ENCODE measurements around the gene FNBP1.

Gene FNBP1

DNA sequence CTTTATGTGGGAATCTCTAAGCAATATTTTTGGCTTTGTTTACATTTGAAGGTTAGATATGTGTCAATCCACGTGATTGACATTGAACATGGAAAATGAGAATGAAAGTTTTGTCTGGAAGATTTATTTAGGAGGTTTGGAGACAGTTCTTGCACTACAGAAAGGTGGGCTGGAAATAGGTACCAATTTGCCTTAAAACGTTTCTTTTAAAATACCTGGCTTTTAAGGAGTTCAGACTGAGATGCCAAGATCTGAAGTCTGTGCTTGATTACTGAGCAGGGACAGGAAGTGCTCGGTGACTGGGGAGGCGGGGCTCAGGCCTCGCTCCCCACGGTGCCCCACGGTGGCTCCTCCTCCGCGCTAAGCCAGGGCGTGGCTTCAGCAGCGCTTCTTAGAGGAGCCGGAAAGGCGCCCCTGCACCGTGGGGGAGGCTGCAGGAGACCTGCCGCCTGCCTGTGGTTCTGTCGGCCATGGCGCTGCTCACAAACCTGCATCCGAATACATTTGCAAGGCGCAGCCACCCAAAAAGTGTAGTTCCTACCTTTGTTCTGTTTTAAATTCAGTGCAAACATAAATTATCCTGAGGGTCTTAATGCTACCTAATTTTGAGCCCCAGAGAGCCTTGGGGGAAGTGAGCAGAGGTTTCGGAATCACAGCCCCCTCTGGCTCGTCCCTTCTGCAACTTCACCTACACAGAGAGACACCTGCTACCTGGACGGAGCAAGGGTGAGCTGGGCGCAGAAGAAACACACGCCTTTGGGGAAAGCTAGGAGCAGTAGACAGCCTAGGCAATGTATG lies 158.6 kb downstream of the FNBP1 start (continued):
- TF ChIP-seq ZBTB8A (tag by site-specific recombination; IDR thresholded peaks at IDR 0.05) = peak; percentile 24
- TF ChIP-seq, protein P1, sequence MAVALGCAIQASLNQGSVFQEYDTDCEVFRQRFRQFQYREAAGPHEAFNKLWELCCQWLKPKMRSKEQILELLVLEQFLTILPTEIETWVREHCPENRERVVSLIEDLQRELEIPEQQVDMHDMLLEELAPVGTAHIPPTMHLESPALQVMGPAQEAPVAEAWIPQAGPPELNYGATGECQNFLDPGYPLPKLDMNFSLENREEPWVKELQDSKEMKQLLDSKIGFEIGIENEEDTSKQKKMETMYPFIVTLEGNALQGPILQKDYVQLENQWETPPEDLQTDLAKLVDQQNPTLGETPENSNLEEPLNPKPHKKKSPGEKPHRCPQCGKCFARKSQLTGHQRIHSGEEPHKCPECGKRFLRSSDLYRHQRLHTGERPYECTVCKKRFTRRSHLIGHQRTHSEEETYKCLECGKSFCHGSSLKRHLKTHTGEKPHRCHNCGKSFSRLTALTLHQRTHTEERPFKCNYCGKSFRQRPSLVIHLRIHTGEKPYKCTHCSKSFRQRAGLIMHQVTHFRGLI (tag by site-specific recombination; IDR thresholded peaks at IDR 0.05) = no peak
- TF ChIP-seq ZNF544 (tag by site-specific recombination; IDR thresholded peaks at IDR 0.05) = no peak
- TF ChIP-seq, protein P2, sequence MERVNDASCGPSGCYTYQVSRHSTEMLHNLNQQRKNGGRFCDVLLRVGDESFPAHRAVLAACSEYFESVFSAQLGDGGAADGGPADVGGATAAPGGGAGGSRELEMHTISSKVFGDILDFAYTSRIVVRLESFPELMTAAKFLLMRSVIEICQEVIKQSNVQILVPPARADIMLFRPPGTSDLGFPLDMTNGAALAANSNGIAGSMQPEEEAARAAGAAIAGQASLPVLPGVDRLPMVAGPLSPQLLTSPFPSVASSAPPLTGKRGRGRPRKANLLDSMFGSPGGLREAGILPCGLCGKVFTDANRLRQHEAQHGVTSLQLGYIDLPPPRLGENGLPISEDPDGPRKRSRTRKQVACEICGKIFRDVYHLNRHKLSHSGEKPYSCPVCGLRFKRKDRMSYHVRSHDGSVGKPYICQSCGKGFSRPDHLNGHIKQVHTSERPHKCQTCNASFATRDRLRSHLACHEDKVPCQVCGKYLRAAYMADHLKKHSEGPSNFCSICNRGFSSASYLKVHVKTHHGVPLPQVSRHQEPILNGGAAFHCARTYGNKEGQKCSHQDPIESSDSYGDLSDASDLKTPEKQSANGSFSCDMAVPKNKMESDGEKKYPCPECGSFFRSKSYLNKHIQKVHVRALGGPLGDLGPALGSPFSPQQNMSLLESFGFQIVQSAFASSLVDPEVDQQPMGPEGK (tag by site-specific recombination; IDR thresholded peaks at IDR 0.05) = peak; percentile 87
- no peak for TF ChIP-seq ZNF416 (tag by site-specific recombination; IDR thresholded peaks at IDR 0.05)
- TF ChIP-seq GFI1B (tag by site-specific recombination; IDR thresholded peaks at IDR 0.05) = no peak
- TF ChIP-seq ZIC2 (tag by site-specific recombination; IDR thresholded peaks at IDR 0.05) = peak; percentile 71
- TF ChIP-seq, protein P3, sequence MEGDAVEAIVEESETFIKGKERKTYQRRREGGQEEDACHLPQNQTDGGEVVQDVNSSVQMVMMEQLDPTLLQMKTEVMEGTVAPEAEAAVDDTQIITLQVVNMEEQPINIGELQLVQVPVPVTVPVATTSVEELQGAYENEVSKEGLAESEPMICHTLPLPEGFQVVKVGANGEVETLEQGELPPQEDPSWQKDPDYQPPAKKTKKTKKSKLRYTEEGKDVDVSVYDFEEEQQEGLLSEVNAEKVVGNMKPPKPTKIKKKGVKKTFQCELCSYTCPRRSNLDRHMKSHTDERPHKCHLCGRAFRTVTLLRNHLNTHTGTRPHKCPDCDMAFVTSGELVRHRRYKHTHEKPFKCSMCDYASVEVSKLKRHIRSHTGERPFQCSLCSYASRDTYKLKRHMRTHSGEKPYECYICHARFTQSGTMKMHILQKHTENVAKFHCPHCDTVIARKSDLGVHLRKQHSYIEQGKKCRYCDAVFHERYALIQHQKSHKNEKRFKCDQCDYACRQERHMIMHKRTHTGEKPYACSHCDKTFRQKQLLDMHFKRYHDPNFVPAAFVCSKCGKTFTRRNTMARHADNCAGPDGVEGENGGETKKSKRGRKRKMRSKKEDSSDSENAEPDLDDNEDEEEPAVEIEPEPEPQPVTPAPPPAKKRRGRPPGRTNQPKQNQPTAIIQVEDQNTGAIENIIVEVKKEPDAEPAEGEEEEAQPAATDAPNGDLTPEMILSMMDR (tag by site-specific recombination; IDR thresholded peaks at IDR 0.05) = peak; percentile 39; the same call in 1 of the 2 replicates
- TF ChIP-seq, protein P4, sequence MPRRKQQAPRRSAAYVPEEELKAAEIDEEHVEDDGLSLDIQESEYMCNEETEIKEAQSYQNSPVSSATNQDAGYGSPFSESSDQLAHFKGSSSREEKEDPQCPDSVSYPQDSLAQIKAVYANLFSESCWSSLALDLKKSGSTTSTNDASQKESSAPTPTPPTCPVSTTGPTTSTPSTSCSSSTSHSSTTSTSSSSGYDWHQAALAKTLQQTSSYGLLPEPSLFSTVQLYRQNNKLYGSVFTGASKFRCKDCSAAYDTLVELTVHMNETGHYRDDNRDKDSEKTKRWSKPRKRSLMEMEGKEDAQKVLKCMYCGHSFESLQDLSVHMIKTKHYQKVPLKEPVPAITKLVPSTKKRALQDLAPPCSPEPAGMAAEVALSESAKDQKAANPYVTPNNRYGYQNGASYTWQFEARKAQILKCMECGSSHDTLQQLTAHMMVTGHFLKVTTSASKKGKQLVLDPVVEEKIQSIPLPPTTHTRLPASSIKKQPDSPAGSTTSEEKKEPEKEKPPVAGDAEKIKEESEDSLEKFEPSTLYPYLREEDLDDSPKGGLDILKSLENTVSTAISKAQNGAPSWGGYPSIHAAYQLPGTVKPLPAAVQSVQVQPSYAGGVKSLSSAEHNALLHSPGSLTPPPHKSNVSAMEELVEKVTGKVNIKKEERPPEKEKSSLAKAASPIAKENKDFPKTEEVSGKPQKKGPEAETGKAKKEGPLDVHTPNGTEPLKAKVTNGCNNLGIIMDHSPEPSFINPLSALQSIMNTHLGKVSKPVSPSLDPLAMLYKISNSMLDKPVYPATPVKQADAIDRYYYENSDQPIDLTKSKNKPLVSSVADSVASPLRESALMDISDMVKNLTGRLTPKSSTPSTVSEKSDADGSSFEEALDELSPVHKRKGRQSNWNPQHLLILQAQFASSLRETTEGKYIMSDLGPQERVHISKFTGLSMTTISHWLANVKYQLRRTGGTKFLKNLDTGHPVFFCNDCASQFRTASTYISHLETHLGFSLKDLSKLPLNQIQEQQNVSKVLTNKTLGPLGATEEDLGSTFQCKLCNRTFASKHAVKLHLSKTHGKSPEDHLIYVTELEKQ (tag by site-specific recombination; IDR thresholded peaks at IDR 0.05; ENCODE audit: borderline replicate concordance) = 0 out of 2 replicates have a peak, but pooled peaks have one; percentile 23
- TF ChIP-seq ZNF10 (tag by site-specific recombination; IDR thresholded peaks at IDR 0.05) = peak; percentile 64; the same call in 1 of the 2 replicates
- TF ChIP-seq ZNF132 (tag by site-specific recombination; IDR thresholded peaks at IDR 0.05; ENCODE audit: borderline replicate concordance) = no peak
- no peak for TF ChIP-seq ZFP3 (tag by site-specific recombination; IDR thresholded peaks at IDR 0.05; ENCODE audit: low read depth)
- TF ChIP-seq, protein P5, sequence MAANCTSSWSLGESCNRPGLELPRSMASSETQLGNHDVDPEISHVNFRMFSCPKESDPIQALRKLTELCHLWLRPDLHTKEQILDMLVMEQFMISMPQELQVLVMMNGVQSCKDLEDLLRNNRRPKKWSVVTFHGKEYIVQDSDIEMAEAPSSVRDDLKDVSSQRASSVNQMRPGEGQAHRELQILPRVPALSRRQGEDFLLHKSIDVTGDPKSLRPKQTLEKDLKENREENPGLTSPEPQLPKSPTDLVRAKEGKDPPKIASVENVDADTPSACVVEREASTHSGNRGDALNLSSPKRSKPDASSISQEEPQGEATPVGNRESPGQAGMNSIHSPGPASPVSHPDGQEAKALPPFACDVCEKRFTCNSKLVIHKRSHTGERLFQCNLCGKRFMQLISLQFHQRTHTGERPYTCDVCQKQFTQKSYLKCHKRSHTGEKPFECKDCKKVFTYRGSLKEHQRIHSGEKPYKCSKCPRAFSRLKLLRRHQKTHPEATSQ (tag by site-specific recombination; IDR thresholded peaks at IDR 0.05) = no peak
- TF ChIP-seq, protein P6, sequence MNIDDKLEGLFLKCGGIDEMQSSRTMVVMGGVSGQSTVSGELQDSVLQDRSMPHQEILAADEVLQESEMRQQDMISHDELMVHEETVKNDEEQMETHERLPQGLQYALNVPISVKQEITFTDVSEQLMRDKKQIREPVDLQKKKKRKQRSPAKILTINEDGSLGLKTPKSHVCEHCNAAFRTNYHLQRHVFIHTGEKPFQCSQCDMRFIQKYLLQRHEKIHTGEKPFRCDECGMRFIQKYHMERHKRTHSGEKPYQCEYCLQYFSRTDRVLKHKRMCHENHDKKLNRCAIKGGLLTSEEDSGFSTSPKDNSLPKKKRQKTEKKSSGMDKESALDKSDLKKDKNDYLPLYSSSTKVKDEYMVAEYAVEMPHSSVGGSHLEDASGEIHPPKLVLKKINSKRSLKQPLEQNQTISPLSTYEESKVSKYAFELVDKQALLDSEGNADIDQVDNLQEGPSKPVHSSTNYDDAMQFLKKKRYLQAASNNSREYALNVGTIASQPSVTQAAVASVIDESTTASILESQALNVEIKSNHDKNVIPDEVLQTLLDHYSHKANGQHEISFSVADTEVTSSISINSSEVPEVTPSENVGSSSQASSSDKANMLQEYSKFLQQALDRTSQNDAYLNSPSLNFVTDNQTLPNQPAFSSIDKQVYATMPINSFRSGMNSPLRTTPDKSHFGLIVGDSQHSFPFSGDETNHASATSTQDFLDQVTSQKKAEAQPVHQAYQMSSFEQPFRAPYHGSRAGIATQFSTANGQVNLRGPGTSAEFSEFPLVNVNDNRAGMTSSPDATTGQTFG (tag by site-specific recombination; IDR thresholded peaks at IDR 0.05; ENCODE audit: borderline replicate concordance) = no peak
- TF ChIP-seq, protein P7, sequence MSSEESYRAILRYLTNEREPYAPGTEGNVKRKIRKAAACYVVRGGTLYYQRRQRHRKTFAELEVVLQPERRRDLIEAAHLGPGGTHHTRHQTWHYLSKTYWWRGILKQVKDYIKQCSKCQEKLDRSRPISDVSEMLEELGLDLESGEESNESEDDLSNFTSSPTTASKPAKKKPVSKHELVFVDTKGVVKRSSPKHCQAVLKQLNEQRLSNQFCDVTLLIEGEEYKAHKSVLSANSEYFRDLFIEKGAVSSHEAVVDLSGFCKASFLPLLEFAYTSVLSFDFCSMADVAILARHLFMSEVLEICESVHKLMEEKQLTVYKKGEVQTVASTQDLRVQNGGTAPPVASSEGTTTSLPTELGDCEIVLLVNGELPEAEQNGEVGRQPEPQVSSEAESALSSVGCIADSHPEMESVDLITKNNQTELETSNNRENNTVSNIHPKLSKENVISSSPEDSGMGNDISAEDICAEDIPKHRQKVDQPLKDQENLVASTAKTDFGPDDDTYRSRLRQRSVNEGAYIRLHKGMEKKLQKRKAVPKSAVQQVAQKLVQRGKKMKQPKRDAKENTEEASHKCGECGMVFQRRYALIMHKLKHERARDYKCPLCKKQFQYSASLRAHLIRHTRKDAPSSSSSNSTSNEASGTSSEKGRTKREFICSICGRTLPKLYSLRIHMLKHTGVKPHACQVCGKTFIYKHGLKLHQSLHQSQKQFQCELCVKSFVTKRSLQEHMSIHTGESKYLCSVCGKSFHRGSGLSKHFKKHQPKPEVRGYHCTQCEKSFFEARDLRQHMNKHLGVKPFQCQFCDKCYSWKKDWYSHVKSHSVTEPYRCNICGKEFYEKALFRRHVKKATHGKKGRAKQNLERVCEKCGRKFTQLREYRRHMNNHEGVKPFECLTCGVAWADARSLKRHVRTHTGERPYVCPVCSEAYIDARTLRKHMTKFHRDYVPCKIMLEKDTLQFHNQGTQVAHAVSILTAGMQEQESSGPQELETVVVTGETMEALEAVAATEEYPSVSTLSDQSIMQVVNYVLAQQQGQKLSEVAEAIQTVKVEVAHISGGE (tag by site-specific recombination; conservative IDR thresholded peaks at IDR 0.05; ENCODE audit: low read depth) = no peak; the same call in 1 of the 2 replicates
- TF ChIP-seq FEZF1 (tag by site-specific recombination; IDR thresholded peaks at IDR 0.05) = no peak
- TF ChIP-seq ZNF768 (tag by site-specific recombination; IDR thresholded peaks at IDR 0.05) = no peak
- no peak for TF ChIP-seq ZSCAN23 (tag by site-specific recombination; IDR thresholded peaks at IDR 0.05)
- TF ChIP-seq ZNF174 (tag by site-specific recombination; IDR thresholded peaks at IDR 0.05) = no peak
- 0 out of 2 replicates have a peak, but pooled peaks have one; percentile 9 for TF ChIP-seq ZNF629 (tag by site-specific recombination; IDR thresholded peaks at IDR 0.05)
